Lower lobe of right lung (tissue), 2 donors: ENCODE measurements around the gene UBE2F. TPM values are rescaled to one million over a fixed set of nuclear protein-coding genes. Genes with fewer than 3 reads are reported as not detected.

Experiments used
- ATAC-seq, 2 donors: fragments of 200-7000 bp; cut with Tn5 transposase; one replicate each; pipeline ENCODE4 v1.9.1; 2020 to 2022; ENCODE audit warnings: mild to moderate bottlenecking in 2 of 2, moderate library complexity in 2 of 2
- DNase-seq: peaks from one replicate; pipeline ENCODE4 v3.0.0-alpha.2; 2020
- H3K27ac ChIP-seq: fragments of 200-600 bp; one replicate; pipeline ENCODE4 v1.8.0; 2022
- H3K27me3 ChIP-seq: fragments of 200-600 bp; one replicate; pipeline ENCODE4 v1.8.0; 2022; ENCODE audit warnings: low read depth
- H3K36me3 ChIP-seq: fragments of 200-600 bp; one replicate; pipeline ENCODE4 v1.8.0; 2022; ENCODE audit warnings: mild to moderate bottlenecking
- H3K4me1 ChIP-seq: fragments of 200-600 bp; one replicate; pipeline ENCODE4 v1.8.0; 2022
- H3K4me3 ChIP-seq: fragments of 200-600 bp; one replicate; pipeline ENCODE4 v1.8.0; 2022; ENCODE audit warnings: mild to moderate bottlenecking
- H3K9me3 ChIP-seq: fragments of 200-600 bp; one replicate; pipeline ENCODE4 v1.8.0; 2022
- intact Hi-C: fragments of 100-400 bp; cut with DNase I; formaldehyde crosslinking; loops from one replicate; pipeline ENCODE4 v1.11.0; 2022
- total RNA-seq: library from RNA; stranded (reverse); fragmentation: NEBNext Ultra II Directional; extraction: Animal tissue kit (Norgen Biotek cat#: 25700); gene quantifications from one replicate; pipeline ENCODE4 v1.2.1, GENCODE V29; 2021
- TF ChIP-seq, protein P1 (sequence below): fragments of 200-600 bp; IDR thresholded peaks from one replicate; pipeline ENCODE4 v1.8.0; 2022; ENCODE audit warnings: antibody characterized with exemption, mild to moderate bottlenecking
- donor health status: DM: no; HTN: yes; CAD: no; lungs with severe emphysema.

UBE2F gene
- total RNA-seq, 1 donor from 2014 or later = 59.5 TPM

DNA sequence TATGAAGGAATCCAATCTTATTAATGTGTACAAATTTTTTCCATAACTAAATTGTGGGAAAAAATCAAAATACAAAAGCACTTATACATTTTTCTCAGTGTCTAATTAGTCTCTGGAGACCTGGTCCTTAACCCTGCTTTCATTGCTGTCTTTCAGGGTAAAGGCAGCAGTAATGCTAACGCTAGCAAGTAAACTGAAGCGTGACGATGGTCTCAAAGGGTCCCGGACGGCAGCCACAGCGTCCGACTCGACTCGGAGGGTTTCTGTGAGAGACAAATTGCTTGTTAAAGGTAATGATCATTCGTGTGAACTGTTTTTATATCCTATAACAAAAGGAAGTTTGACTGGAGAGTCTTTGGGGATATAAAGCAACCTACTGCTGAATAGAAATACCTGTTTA lies 6.1 kb downstream of the UBE2F start:
- intact Hi-C loops = no loop called here
- DNase-seq (no peak), ATAC-seq (no peak)
- no peaks in the 10 kb centered on the region for H3K9me3 ChIP-seq
- peaks cover 27% of the 10 kb centered on the region for H3K4me1 ChIP-seq
- TF ChIP-seq, protein P1, sequence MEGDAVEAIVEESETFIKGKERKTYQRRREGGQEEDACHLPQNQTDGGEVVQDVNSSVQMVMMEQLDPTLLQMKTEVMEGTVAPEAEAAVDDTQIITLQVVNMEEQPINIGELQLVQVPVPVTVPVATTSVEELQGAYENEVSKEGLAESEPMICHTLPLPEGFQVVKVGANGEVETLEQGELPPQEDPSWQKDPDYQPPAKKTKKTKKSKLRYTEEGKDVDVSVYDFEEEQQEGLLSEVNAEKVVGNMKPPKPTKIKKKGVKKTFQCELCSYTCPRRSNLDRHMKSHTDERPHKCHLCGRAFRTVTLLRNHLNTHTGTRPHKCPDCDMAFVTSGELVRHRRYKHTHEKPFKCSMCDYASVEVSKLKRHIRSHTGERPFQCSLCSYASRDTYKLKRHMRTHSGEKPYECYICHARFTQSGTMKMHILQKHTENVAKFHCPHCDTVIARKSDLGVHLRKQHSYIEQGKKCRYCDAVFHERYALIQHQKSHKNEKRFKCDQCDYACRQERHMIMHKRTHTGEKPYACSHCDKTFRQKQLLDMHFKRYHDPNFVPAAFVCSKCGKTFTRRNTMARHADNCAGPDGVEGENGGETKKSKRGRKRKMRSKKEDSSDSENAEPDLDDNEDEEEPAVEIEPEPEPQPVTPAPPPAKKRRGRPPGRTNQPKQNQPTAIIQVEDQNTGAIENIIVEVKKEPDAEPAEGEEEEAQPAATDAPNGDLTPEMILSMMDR = no peak
- H3K27me3 ChIP-seq = no peaks in the 10 kb centered on the region
- H3K36me3 ChIP-seq = peaks cover 25% of the 10 kb centered on the region
- H3K4me3 ChIP-seq = no peak overlapping the region
- no peak overlapping the region for H3K27ac ChIP-seq

DNA sequence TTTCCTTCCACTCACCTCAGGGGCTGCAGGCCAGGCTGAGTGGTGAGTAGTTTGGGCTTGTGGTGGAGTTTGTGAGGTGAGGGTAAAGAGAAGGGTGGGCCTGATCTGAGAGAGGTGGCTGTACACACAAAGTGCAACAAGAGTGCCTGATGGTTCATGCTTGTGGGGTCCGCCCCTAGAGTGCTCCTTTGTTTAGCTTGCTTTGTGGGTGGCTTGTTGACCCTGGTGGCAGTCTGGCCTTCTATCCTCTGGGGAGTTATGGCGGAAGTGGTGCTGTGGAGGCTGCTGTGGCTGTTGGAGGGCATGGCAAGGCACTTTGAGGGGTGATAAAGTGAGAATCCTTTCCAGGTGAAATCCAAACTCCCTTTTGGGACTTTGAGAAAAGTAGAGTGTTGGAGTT lies 10.6 kb downstream of the UBE2F start:
- intact Hi-C loops = no loop called here
- Histone ChIP-seq H3K36me3 (peaks cover 25% of the 10 kb centered on the region), H3K27ac (no peak overlapping the region), H3K4me1 (peaks cover 20% of the 10 kb centered on the region), H3K27me3 (no peaks in the 10 kb centered on the region), H3K9me3 (no peaks in the 10 kb centered on the region), H3K4me3 (no peak overlapping the region)
- DNase-seq (no peak), ATAC-seq (no peak)
- TF ChIP-seq, protein P1 = no peak

DNA sequence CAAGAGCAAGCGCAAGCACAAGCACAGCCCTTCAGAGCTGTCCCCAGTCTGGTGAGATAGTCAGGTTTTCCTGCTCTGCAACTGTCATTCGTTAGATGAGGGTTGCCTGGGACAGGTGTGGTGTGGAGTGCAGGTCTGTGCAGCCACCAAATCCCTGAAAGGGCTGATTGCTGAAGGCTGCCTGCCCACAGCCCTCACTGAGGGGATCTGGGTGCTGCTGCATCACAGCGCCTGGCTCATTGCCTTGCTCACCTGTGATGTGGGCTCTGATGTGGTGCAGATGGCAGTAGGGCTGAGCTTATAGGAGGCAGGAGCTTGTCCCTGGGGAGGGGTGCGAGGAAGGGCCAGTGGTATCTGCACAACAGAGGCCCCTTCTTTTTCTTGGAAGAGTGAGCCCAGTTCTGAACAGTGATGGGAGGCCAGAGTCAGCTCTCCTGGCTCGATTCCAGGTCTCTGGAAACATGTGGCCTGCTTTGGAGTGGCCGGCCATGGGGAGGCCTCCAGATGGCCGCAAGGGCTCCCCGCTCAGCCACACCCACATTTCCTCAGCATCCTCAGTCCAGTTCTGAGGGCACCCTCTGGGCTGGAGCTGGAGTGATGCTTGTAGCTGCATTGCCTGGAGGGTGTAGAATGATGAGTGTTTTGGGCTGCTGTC lies 11.4 kb downstream of the UBE2F start:
- Histone ChIP-seq H3K9me3 (no peaks in the 10 kb centered on the region), H3K4me1 (peaks cover 20% of the 10 kb centered on the region), H3K36me3 (peaks cover 21% of the 10 kb centered on the region), H3K4me3 (no peak overlapping the region), H3K27me3 (no peaks in the 10 kb centered on the region), H3K27ac (no peak overlapping the region)
- ATAC-seq = peak in 1 of 2 donors; percentile 16
- TF ChIP-seq, protein P1 = no peak
- intact Hi-C loops = no loop called here
- DNase-seq = no peak

DNA sequence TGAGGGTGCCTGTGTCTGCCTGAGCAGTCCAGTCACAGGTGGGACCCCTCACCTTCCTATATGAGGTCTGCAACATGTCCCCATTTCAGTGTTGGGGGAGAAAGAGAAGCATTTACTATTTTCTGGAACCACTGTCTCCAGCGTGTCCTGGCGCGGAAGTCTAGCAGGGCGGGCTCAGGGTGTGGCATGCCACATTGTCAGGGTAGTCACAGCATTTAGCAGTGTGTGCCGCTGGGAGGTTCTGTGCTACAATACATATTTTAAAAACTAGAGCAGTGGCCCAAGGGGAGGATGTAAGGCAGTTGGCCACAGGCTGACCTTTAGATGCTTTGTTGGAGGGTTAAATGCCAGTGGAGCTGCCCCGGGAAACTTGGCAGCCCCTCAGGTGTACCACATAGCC lies 12.5 kb downstream of the UBE2F start:
- no peak overlapping the region for H3K4me3 ChIP-seq
- no peak overlapping the region for H3K27ac ChIP-seq
- no peak for ATAC-seq
- H3K4me1 ChIP-seq = peaks cover 20% of the 10 kb centered on the region
- no peaks in the 10 kb centered on the region for H3K9me3 ChIP-seq
- H3K36me3 ChIP-seq = peaks cover 19% of the 10 kb centered on the region
- intact Hi-C loops = no loop called here
- H3K27me3 ChIP-seq = no peaks in the 10 kb centered on the region
- DNase-seq = no peak
- TF ChIP-seq, protein P1 = no peak

DNA sequence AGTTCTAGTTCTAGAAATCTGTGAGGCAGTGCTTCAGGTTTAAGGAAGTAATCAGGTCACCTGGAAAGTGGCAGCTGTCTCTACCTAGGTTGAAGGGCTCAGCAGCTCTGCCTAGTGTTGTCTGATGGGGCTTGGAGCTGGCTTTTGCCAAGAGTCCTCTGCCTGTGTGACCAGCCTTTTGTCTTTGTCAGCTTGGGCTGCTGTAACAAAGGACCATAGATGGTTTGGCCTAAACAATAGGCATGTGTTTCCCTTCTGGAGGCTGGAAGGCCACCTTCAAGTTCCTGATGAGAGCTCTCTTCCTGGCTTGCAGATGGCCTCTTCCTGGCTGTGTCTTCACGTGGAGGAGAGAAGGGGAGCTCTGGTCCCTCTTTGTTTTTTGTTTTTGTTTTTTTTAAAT lies 13.3 kb downstream of the UBE2F start:
- no peaks in the 10 kb centered on the region for H3K9me3 ChIP-seq
- no peak for ATAC-seq
- H3K36me3 ChIP-seq = peaks cover 16% of the 10 kb centered on the region
- no peak for DNase-seq
- intact Hi-C loops = no loop called here
- no peak overlapping the region for H3K4me3 ChIP-seq
- TF ChIP-seq, protein P1 = no peak
- peaks cover 20% of the 10 kb centered on the region for H3K4me1 ChIP-seq
- no peaks in the 10 kb centered on the region for H3K27me3 ChIP-seq
- H3K27ac ChIP-seq = no peak overlapping the region
